ENCODE data around the gene TBC1D9.

The TBC1D9 gene

GRCh38 chr4:140688711-140689598 is 67.2 kb downstream of the TBC1D9 start:
- DNase-seq, result peak; percentile 3 to 72

- no peak for DNase-seq
These were observed 69.4 kb downstream of the TBC1D9 start for GRCh38 chr4:140686796-140687195.

GRCh38 chr4:140684314-140684713 is 71.9 kb downstream of the TBC1D9 start:
- no peak for DNase-seq

- DNase-seq, result no peak
These were observed 75.0 kb downstream of the TBC1D9 start for GRCh38 chr4:140681201-140681600.

GRCh38 chr4:140680686-140681085 is 75.5 kb downstream of the TBC1D9 start:
- DNase-seq, result no peak

- DNase-seq, result no peak
These were observed 76.6 kb downstream of the TBC1D9 start for GRCh38 chr4:140679576-140679975.

GRCh38 chr4:140675599-140676231 is 80.5 kb downstream of the TBC1D9 start:
- DNase-seq, result no peak

- peak; percentile 67 to 72 for DNase-seq
These were observed 82.5 kb downstream of the TBC1D9 start for GRCh38 chr4:140673729-140674128.

GRCh38 chr4:140672416-140672815 is 83.8 kb downstream of the TBC1D9 start:
- no peak for DNase-seq

- DNase-seq, result no peak
These were observed 88.1 kb downstream of the TBC1D9 start for GRCh38 chr4:140668111-140668510.

- DNase-seq, result no peak
These were observed 89.1 kb downstream of the TBC1D9 start for GRCh38 chr4:140666889-140667614.

GRCh38 chr4:140662082-140662869 is 93.9 kb downstream of the TBC1D9 start:
- no peak for DNase-seq

GRCh38 chr4:140661550-140661949 is 94.6 kb downstream of the TBC1D9 start:
- DNase-seq, result no peak

GRCh38 chr4:140659943-140660700 is 96.1 kb downstream of the TBC1D9 start:
- no peak for DNase-seq

GRCh38 chr4:140654495-140654814 is 101.7 kb downstream of the TBC1D9 start:
- DNase-seq, result no peak

GRCh38 chr4:140653718-140654494 is 102.3 kb downstream of the TBC1D9 start:
- DNase-seq, result no peak

GRCh38 chr4:140652601-140653000 is 103.6 kb downstream of the TBC1D9 start:
- DNase-seq, result no peak

GRCh38 chr4:140648716-140649308 is 107.4 kb downstream of the TBC1D9 start:
- no peak for DNase-seq

- DNase-seq, result peak in 1 of 2 experiments; percentile 29
These were observed 110.4 kb downstream of the TBC1D9 start for GRCh38 chr4:140645614-140646412.

- no peak for DNase-seq
These were observed 111.0 kb downstream of the TBC1D9 start for GRCh38 chr4:140645196-140645595.

Measured in cerebellar nuclear complex (tissue), 1 donor.